Nephron (organoid): ENCODE data around the gene EFCAB8.

Source experiments
- H3K27ac Mint-ChIP-seq, 3 experiments: 2 replicates each; pipeline ENCODE4 v1.8.0; 2020; ENCODE audit warnings: mixed read lengths in 3 of 3, mild to moderate bottlenecking in 2 of 3, moderate library complexity in 1 of 3
- H3K27me3 Mint-ChIP-seq: 2 replicates; pipeline ENCODE4 v1.8.0; 2021; ENCODE audit warnings: low read depth, mild to moderate bottlenecking, moderate library complexity, mixed read lengths
- H3K36me3 Mint-ChIP-seq: 2 replicates; pipeline ENCODE4 v1.8.0; 2020; ENCODE audit warnings: low read depth, mixed read lengths
- H3K4me1 Mint-ChIP-seq: 2 replicates; pipeline ENCODE4 v1.8.0; 2020; ENCODE audit warnings: mixed read lengths
- H3K4me3 Mint-ChIP-seq, 3 experiments: 2 replicates each; pipeline ENCODE4 v1.8.0; 2020; ENCODE audit warnings: mild to moderate bottlenecking in 3 of 3, mixed read lengths in 3 of 3, moderate library complexity in 2 of 3
- H3K9me3 Mint-ChIP-seq: 2 replicates; pipeline ENCODE4 v1.8.0; 2020; ENCODE audit warnings: mixed read lengths
- CTCF ChIP-seq, 3 experiments: fragments of 200-600 bp; sonication (generic); IDR thresholded peaks; one replicate each; pipeline ENCODE4 v1.5.0; 2021; ENCODE audit warnings: antibody characterized with exemption in 3 of 3; ENCODE audit not compliant: unreplicated experiment in 3 of 3

EFCAB8 gene

DNA sequence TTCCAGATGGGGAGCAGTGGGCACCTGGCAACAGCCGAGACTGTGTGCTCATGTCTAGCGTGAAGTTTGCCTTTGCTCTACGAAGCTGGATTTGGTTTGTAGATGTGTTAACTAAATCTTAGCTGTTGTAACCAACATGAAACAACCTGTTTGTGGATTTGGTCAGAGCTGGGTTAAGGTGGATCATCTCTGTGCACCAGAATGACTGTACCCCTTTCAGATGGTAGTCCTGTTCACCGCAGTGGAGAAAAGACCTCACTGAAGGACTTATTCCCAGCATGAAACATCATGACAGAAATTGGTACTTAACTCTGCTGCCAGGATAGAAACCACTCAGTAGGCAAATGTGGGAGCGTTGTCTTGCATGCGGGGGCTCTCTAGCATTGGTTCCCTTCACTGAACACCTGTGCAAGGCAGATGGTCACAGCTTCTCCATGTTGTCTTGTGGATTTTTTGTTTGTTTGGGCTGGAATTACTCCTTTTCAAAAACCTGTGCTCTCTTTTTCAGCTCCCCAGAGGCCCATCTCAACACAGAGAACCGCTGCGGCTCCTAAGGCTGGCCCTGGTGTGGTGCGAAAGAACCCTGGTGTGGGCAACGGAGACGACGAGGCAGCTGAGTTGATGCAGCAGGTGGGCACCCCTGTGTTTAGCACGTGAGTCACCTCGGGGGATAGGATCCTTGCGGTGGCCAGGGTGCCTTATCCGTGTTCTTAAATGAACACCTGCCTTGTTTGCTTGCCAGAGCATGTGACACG is 19.3 kb upstream of the EFCAB8 start:
- Mint-ChIP-seq H3K27ac (no peak overlapping the region), H3K36me3 (peaks cover 71% of the 10 kb centered on the region), H3K4me3 (no peak overlapping the region), H3K27me3 (no peaks in the 10 kb centered on the region), H3K4me1 (no peaks in the 10 kb centered on the region), H3K9me3 (no peaks in the 10 kb centered on the region)
- no peak for TF ChIP-seq CTCF (IDR thresholded peaks at IDR 0.05; ENCODE audit: unreplicated experiment in 3 of 3)

DNA sequence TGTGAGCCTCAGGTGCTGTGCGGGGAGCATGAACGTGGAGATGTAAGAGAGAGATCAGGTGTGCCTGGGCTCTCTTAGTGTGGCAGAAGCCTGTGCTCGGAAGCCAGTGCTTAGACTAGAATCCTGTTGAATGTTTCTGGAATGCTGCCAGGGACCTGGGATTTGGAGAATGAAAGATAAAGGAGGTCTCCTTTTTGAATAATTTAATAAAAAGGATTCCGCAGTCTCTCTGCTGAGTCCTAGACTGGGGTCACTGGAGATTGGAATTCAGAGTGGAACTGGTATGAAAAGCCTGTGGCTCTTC is 18.8 kb upstream of the EFCAB8 start:
- no peak for TF ChIP-seq CTCF (IDR thresholded peaks at IDR 0.05; ENCODE audit: unreplicated experiment in 3 of 3)
- H3K4me1 Mint-ChIP-seq, result no peaks in the 10 kb centered on the region
- H3K9me3 Mint-ChIP-seq, result no peaks in the 10 kb centered on the region
- no peaks in the 10 kb centered on the region for H3K27me3 Mint-ChIP-seq
- H3K36me3 Mint-ChIP-seq, result peaks cover 71% of the 10 kb centered on the region
- no peak overlapping the region for H3K4me3 Mint-ChIP-seq
- no peak overlapping the region for H3K27ac Mint-ChIP-seq

- TF ChIP-seq CTCF (IDR thresholded peaks at IDR 0.05; ENCODE audit: unreplicated experiment in 3 of 3), result no peak
- Mint-ChIP-seq H3K9me3 (no peaks in the 10 kb centered on the region), H3K4me1 (no peaks in the 10 kb centered on the region), H3K27ac (no peak overlapping the region), H3K27me3 (no peaks in the 10 kb centered on the region), H3K4me3 (no peak overlapping the region), H3K36me3 (peaks cover 76% of the 10 kb centered on the region)
Measured at GRCh38 chr20:32841174-32841573, 17.5 kb upstream of the EFCAB8 start.

GRCh38 chr20:32841632-32842031 is 17.1 kb upstream of the EFCAB8 start:
- Mint-ChIP-seq H3K27me3 (no peaks in the 10 kb centered on the region), H3K4me1 (no peaks in the 10 kb centered on the region), H3K9me3 (no peaks in the 10 kb centered on the region), H3K27ac (no peak overlapping the region), H3K4me3 (no peak overlapping the region), H3K36me3 (peaks cover 76% of the 10 kb centered on the region)
- TF ChIP-seq CTCF (IDR thresholded peaks at IDR 0.05; ENCODE audit: unreplicated experiment in 3 of 3), result no peak

DNA sequence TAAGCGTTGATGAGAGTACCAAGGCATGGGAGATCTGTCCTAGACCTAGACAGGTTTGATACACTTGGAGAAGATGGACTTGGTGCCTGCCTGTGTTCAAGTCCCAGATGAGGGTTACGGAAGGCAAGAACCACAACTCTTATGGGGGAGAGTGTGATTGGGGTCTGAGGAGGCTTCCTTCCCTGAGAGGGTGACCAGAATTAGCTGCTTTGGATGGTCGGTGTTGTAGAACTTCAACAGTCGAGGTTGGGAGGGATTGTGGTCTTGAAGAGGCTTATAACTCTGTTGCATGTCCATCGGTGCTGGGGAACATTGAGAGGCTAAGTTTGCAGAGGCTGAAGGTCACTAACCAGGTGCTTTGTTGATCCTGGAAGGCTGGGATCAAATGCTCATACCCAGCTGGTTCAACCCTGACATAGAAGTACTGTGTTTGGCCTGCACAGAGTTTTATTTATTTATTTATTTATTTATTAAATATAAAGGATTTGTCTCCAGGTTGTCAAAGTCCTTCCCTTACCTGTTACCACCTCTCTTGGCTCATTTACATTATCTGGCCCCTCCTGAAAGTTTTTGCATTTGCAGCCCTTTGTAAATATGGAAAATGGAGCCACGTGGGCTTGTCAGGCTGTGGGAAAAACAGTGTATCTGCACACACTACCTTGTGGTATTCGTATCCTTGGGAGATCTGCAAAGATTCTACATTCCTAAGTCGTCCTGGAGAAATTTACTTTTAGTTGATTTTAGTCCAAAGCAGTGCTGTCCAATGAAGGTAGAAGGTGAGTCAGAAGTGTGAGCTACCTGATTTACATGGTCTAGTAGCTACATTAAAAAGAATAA is 15.8 kb upstream of the EFCAB8 start:
- H3K9me3 Mint-ChIP-seq, result no peaks in the 10 kb centered on the region
- no peaks in the 10 kb centered on the region for H3K4me1 Mint-ChIP-seq
- no peak for TF ChIP-seq CTCF (IDR thresholded peaks at IDR 0.05; ENCODE audit: unreplicated experiment in 3 of 3)
- no peak overlapping the region for H3K4me3 Mint-ChIP-seq
- no peak overlapping the region for H3K27ac Mint-ChIP-seq
- peaks cover 79% of the 10 kb centered on the region for H3K36me3 Mint-ChIP-seq
- no peaks in the 10 kb centered on the region for H3K27me3 Mint-ChIP-seq
